Measurements from ENCODE around the gene BRCC3.

DNA sequence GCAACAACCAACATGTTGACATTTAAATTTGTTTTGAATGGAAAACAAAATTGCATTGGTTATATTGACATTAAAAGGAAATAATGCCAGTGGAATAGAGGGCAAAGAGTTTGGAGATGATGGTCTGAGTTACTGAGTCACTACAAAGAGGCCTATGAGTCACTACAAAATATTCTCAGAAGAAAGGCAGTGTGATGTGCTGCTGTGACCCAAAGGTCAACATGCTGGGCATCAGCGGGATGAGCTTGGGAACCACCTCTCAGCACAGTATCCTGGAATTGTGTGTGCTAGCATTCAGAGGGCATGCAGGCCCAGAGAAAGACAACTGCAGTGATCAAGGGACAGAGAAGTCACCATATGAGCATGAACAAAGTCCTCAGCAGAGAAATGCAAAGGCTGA lies 3.1 kb upstream of the BRCC3 start:
- TF ChIP-seq, protein P1, sequence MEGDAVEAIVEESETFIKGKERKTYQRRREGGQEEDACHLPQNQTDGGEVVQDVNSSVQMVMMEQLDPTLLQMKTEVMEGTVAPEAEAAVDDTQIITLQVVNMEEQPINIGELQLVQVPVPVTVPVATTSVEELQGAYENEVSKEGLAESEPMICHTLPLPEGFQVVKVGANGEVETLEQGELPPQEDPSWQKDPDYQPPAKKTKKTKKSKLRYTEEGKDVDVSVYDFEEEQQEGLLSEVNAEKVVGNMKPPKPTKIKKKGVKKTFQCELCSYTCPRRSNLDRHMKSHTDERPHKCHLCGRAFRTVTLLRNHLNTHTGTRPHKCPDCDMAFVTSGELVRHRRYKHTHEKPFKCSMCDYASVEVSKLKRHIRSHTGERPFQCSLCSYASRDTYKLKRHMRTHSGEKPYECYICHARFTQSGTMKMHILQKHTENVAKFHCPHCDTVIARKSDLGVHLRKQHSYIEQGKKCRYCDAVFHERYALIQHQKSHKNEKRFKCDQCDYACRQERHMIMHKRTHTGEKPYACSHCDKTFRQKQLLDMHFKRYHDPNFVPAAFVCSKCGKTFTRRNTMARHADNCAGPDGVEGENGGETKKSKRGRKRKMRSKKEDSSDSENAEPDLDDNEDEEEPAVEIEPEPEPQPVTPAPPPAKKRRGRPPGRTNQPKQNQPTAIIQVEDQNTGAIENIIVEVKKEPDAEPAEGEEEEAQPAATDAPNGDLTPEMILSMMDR (IDR thresholded peaks at IDR 0.05; ENCODE audit: low read length), result no peak
- no peak for TF ChIP-seq EZH2phosphoT487 (IDR thresholded peaks at IDR 0.05; ENCODE audit: low read length)

Measured in MM.1S (cell line).